NCI-H748 treated with DMSO at 0.1 percent for 48 hours (cell line): ENCODE results near the gene GUSB.

Experiments used
- DNase-seq: peaks from one replicate; lab custom pipeline; 2025; lab: John Stamatoyannopoulos, UW

The GUSB gene

DNA sequence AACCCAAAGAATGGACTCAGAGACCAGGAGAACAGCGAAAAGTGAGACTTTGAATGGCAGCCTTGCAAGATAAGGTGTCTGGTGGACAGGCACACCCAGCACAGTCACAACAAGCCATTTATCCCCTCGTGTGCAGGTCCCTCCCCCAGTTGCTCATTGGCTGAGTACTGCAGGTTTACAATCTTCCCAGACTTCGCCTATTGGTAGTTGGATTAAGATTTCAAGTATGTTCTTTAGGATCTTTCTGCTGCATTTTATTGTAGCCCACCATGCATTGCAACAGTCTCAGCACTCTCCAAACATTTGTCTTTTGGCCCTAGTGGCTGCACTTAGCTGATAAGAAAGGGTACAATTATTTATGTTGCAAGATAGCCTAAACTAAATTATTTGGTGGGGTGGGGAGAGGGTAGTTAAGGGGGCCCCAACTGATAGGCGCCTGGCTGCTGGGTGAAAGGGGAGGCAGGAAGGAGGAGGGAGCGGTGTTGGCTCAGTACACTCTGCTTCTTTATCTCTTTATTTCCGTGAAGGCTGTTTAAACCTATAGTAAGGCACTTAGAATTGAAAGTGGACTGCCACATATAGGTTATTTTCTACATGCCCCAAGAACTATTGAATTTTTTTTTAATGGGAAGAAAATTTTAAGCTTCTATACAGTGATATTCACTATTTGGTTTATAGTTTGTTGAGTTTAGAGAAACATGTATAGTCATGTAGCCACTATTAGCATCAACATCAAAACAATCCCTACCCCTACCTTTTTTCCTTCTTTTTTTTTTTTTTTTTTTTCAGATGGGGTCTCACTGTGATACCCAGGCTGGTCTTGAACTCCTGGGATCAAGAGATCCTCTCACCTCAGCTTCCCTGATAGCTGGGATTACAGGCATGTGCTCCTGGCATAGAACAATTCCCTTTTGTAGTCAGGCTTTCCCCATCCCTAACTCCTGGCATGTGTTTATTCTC lies 54.2 kb downstream of the GUSB start:
- no peak for DNase-seq

GRCh38 chr7:65926588-65926987 lies 55.4 kb downstream of the GUSB start:
- no peak for DNase-seq

GRCh38 chr7:65925040-65925439 lies 57.0 kb downstream of the GUSB start:
- no peak for DNase-seq

GRCh38 chr7:65924193-65924592 lies 57.8 kb downstream of the GUSB start:
- DNase-seq = no peak

GRCh38 chr7:65923316-65923715 lies 58.7 kb downstream of the GUSB start:
- DNase-seq = no peak

DNA sequence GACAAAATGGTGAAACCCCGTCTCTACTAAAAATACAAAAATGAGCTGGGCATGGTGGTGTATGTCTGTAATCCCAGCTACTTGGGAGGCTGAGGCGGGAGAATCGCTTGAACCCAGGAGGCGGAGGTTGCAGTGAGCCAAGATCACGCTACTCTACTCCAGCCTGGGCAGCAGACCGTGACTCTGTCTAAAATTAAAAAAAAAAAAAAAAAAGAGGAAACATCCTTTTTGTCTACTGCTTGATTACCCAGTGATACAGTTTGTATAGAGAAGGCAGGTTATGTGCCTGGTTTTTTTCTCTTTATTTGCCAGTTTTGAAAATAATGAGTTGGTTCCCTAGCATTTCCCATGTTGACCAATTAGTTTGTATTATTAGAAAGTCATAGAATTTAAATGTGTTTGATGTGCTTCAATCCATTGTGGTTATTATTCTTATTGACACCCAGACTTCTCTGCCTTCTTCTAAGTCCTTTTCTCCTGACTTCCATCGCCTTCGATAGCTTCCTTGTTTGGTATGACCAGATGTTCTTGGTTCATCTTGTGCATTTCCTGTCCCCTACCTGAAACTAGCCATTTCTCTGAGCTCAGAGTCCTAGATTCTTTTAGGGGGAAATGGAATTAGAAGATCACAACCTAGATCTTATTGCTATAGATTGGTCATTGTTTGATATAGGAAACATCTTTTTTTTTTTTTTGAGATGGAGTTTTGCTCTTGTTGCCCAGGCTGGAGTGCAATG lies 65.9 kb downstream of the GUSB start:
- no peak for DNase-seq

- DNase-seq = no peak
Measured at GRCh38 chr7:65912237-65912636, 69.8 kb downstream of the GUSB start.
